HG02642 (cell line): ENCODE data around the gene UBL3.

Source experiments
- ATAC-seq: cut with Tn5 transposase; IDR thresholded peaks from one replicate; pipeline ENCODE4 v1.9.1; 2021; ENCODE audit warnings: mild to moderate bottlenecking; ENCODE audit not compliant: unreplicated experiment, poor library complexity

Gene UBL3

GRCh38 chr13:29816715-29817114, 33.7 kb downstream of the UBL3 start:
- no peak for ATAC-seq

GRCh38 chr13:29815336-29815735, 35.1 kb downstream of the UBL3 start:
- ATAC-seq: no peak

GRCh38 chr13:29810898-29811297, 39.5 kb downstream of the UBL3 start:
- ATAC-seq: no peak

DNA sequence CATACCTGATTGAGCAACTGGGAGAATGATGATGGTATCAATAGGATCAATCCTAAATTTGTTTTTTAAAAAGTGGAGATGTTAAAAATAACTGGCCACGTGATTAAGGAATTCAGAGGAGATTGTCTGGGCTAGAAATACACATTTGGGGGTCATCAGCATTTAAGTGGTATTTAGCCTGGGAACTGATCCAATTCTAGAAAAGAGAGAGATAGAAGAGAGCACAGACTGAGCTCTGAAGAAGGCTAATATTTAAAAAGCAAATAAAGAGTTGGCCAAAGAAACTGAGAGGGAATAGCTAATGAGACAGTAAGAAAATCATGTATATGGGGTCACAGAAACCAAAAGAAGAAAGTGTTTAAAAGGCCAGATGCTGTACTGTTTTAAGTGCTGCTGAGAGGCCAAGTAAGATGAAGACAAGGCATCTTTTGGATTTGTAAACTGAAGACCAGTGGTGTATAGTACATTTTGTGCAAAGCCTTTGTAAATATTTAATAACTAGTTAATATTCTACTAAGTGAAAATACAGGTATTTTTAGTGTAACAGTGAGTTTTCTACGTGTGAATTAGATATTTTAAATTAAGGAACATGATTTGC, 40.2 kb downstream of the UBL3 start:
- ATAC-seq: no peak

DNA sequence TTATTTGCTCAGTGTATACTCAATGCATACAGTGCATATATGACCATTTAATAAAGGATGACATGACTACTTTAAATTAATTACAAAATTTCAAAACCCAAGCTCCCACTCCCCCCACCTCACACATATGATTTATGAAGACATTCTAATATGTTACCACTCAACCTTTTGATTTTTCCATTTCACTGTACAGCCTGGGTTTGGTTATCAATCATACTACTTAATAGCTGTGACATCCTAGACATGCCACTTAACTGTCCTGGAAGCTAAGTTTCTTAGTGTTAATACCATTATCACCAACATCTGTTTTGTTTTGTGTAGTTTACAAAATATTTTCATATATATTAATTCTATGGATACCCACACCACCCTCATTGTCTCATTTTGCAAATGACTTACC, 42.2 kb downstream of the UBL3 start:
- no peak for ATAC-seq

DNA sequence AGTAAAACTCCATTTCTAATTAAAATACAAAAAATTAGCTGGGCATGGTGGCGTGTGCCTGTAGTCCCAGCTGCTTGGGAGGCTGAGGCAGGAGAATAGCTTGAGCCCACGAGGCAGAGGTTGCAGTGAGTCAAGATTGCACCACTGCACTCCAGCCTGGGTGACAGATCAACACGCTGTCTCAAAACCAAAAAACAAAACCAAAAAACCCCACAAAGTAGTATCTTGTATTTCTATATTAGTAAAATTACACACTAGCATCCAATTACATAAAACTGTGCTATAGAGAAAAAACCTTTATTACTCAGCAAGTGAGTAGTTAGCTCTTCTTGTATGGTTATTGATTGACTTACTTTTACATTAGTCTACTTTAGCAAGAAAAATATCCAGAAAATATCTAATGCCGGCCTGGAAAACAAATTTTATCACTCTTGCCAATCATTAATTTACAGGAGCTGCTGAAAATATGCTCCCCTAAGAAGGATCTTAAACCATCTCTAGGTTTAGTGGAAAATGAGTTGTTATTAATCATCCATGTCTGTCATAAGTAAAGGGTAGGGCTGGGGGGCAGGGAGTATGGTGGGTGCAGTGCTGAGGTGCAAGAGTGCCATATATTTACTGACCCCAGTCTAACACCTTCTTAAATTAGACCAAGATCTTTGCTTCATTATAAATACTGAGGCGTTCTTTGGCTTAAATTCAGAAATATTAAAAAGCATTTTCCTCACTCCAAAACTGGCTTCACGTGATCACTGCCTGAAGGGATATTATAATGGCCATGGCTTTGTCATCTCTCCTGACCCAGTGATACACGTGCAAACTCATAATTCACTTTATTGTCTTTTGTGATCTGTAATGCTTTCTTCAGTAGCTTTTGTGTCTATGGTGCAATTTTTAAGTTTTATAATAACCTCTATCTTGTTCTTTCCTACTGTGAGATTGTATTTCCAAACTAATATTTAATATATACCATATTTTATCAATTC, 44.1 kb downstream of the UBL3 start:
- no peak for ATAC-seq

DNA sequence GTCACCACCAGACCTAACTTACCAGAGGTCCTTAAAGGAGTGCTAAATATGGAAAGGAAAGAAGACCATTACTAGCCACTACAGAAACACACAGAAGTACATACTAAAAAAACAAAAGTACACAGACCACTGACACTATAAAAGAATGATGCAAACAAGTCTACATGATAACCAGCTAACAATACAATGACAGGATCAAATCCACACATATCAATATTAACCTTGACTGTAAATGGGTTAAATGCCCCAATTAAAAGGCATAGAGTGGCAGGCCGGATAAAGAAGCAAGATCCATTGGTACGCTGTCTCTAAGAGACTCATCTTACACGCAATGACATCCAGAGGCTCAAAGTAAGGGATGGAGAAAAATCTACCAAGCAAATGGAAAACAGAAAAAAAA, 47.2 kb downstream of the UBL3 start:
- no peak for ATAC-seq

DNA sequence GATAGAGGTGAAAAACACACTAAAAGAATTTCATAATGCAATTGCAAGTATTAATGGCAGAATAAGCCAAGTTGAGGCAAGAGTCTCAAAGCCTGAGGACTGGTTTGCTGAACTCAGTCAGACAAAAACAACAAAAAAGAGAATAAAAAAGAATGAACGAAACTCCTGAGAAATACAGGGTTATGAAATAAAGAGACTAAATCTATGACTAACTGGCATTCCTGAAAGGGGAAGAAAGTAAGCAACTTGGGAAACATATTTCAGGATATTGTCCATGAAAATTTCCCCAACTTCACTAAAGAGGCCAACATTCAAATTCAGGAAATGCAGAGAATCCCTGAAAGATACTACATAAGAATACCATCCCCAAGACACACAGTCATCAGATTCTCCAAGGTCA, 47.8 kb downstream of the UBL3 start:
- no peak for ATAC-seq

- ATAC-seq: no peak
Observed at GRCh38 chr13:29801737-29802305, 48.6 kb downstream of the UBL3 start.

GRCh38 chr13:29801102-29801501, 49.3 kb downstream of the UBL3 start:
- ATAC-seq: no peak

DNA sequence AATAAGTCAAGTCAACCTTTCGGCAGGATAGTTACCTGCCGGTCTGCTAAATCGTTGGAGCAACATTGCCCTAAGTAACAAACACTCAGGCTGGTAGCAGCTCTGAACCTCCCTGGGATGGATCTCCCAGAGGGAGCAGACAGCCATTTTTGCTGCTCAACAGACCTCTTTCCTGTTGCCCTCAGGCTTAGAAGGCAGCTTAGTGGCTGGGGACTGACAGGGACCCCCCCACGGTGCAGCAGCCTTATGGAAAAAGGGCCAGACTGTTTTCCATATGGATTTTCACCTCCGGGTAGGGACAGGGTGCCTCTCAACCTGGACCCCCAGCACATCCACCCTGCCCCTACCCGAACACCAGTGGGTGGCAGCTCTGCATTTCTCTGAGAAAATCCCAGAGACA, 49.7 kb downstream of the UBL3 start:
- ATAC-seq: no peak

DNA sequence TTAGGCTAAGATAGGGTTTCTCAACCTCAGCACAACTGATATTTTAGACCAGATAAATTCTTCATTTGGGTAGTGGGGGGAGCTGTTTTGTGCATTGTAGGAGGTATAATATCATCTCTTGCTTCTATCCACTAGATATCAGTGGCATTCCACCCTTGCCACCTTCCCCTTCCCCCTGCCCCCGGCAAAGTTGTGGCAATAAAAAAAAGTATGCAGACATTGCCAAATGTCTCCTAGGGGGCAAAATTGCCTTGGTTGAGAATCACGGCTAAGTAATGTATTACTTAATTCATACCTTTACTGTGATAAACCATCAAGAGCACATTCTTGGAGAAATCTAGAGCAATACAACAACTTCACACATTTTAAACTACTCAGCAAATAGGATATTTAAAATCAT, 51.4 kb downstream of the UBL3 start:
- no peak for ATAC-seq

GRCh38 chr13:29791997-29792780, 58.2 kb downstream of the UBL3 start:
- no peak for ATAC-seq

- no peak for ATAC-seq
Observed at GRCh38 chr13:29791508-29791907, 58.9 kb downstream of the UBL3 start.

- no peak for ATAC-seq
Observed at GRCh38 chr13:29786698-29787097, 63.7 kb downstream of the UBL3 start.

GRCh38 chr13:29785978-29786377, 64.4 kb downstream of the UBL3 start:
- no peak for ATAC-seq

DNA sequence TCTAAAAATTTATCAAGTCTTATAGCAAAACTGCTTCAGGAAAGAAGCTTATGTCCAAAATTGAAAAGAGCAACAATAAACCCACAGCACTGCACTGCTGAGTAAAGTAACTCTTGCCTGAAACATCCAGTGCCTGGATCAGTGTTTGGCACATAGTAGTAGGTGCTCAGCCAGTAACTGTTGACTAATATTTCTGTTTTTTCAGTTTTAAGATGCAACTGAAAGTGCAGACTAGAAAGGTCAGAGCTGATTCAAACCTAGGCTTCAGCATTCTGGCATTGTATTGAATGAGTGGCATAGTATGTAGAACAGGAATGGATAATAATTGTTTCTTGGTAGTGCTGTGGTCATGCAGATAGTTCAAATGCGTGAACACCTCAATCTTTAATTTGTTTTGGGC, 67.6 kb downstream of the UBL3 start:
- ATAC-seq: peak; percentile 55

DNA sequence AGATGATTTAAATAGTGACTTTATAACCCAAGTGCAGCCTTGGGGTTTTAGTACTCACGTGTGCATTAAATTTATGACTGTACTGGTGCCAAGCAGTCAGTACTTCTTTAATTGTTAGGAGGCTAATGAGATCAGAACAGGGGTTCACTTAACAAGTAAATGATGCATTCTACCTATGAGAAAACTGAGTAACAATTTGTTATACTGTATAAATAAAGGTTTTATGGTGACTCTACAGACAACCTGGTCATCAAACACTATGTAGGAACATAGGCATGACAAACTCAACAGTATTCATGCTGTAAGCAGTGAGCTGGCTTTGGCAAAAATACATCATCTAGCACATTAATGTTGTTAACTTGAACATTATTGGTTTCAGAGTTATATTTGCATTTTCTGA, 75.6 kb downstream of the UBL3 start:
- no peak for ATAC-seq

- no peak for ATAC-seq
Observed at GRCh38 chr13:29771247-29771646, 79.2 kb downstream of the UBL3 start.

DNA sequence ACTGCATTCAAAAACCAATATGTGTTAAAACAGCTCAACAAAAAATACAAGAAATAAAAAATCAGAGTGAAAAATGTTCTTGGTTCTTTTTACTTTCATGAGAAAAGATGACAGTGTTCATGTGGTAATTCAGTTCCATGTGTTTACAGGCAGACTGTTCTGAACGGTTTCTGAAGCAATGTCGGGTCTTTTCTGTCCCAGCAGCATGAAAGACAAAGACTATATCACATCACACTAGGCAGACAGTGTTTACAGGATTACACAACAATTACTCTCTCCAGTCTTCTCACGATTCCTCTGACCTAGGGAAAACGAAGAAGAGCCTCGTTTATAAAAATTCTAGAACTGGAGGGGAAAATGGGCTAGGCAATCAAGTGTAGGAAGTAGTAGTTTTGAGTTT, 83.4 kb downstream of the UBL3 start:
- no peak for ATAC-seq
